ENCODE results near the gene SRR.
A peak's percentile ranks its signal among the peaks of the same experiment; 100 is the strongest.

Gene SRR

DNA sequence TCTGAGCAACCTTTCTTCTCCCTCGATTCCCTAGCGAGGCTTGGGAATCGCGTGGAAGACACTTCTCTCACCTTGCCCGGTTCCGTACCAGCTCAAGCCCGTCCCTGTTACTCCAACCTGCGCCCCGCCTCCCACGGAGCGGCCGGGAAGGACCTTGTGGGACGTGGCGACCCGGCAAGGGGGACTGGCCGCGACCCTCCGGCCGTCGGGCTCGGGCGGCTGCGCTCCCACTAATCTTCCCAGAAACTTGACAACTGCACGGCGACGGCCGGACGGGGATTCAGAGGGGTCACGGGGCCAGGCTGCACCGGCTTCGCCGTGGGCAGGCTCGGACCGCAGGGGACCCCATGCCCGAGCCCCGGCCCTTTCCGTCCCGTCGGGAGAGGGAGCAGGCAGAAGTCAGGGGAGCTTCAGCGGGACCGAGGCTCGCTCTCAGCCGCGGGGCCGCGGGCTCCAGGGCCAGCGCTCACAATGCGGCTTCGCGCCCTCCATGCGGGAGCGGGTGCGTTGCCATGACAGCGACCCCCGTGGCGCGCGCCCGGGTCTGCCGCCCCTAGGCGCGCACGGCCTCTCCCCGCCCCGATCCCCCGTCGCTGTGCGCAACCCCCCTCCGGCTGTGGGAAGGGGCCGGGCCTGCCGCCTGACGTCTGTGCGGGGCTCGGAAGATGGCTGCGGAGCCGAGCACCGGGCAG is 33.2 kb downstream of the SRR start, which contains the start of gene SGSM2:
TSS of gene SGSM2 (plus strand) at position 650 of the 692 bp plus-strand sequence. CDS start 188 bp downstream, outside the sequence.
- DNase-seq (ENCODE audit: low read depth) = no peak
- peak within 1 kb of the TSS; percentile 92 for H3K4me3 ChIP-seq (ENCODE audit: low read depth, low read length)

GRCh38 chr17:2337544-2338314 is 34.0 kb downstream of the SRR start:
- peak overlapping the region; percentile 92 for H3K4me3 ChIP-seq (ENCODE audit: low read depth, low read length)
- DNase-seq (ENCODE audit: low read depth) = no peak

DNA sequence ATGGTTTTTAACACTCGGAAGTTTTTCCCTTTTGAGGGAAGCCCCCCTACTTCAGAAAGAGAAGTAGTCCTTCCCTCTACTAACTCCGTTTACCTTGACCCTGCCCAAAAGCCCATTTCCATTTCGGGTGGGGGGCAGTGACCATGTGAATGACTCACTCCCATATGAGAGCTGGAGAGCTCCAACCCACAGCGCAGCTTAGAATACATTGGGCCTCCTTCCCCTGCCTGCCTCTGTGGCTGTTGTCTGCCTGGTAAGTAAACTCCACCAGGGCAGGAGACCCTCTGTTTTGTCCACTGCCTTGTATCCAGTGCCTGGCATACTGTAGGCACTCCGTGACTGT is 34.5 kb downstream of the SRR start:
- peak overlapping the region; percentile 92 for H3K4me3 ChIP-seq (ENCODE audit: low read depth, low read length)

GRCh38 chr17:2343421-2343820 is 39.7 kb downstream of the SRR start:
- H3K4me3 ChIP-seq (ENCODE audit: low read depth, low read length) = no peak overlapping the region
- DNase-seq (ENCODE audit: low read depth) = no peak

More for the DNA sequence above, 34.5 kb downstream of the SRR start:
- DNase-seq (ENCODE audit: low read depth) = no peak

GRCh38 chr17:2344528-2344927 is 40.8 kb downstream of the SRR start:
- no peak overlapping the region for H3K4me3 ChIP-seq (ENCODE audit: low read depth, low read length)
- no peak for DNase-seq (ENCODE audit: low read depth)

DNA sequence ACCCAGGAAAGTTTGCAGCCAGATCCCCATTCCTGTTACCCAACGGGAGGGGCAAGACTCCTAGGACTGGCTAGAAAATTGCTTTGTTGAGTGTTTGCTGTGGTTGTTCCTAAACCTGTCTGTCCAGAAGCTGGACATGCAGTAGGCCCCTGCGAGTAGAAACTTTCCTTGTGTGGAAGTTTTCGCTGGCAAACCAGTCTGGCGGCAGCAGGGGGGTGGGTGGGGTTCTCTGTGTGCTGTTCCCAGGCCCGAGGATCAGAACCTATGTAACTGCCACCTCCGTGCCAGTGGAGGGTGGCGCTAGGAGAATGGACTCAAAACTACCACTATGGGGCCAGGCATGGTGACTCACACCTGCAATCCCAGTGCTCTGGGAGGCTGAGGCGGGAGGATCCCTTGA is 42.7 kb downstream of the SRR start:
- no peak overlapping the region for H3K4me3 ChIP-seq (ENCODE audit: low read depth, low read length)
- DNase-seq (ENCODE audit: low read depth) = no peak

GRCh38 chr17:2347805-2348685 is 44.3 kb downstream of the SRR start:
- no peak overlapping the region for H3K4me3 ChIP-seq (ENCODE audit: low read depth, low read length)
- peak; percentile 66 for DNase-seq (ENCODE audit: low read depth)

- DNase-seq (ENCODE audit: low read depth) = no peak
- H3K4me3 ChIP-seq (ENCODE audit: low read depth, low read length) = no peak overlapping the region
These were observed 47.5 kb downstream of the SRR start for GRCh38 chr17:2351269-2351668.

GRCh38 chr17:2354311-2354710 is 50.6 kb downstream of the SRR start:
- no peak overlapping the region for H3K4me3 ChIP-seq (ENCODE audit: low read depth, low read length)
- no peak for DNase-seq (ENCODE audit: low read depth)

- no peak overlapping the region for H3K4me3 ChIP-seq (ENCODE audit: low read depth, low read length)
- DNase-seq (ENCODE audit: low read depth) = no peak
These were observed 53.5 kb downstream of the SRR start for GRCh38 chr17:2357237-2357636.

GRCh38 chr17:2357931-2358434 is 54.2 kb downstream of the SRR start:
- no peak overlapping the region for H3K4me3 ChIP-seq (ENCODE audit: low read depth, low read length)
- DNase-seq (ENCODE audit: low read depth) = no peak

GRCh38 chr17:2361010-2361760 is 57.4 kb downstream of the SRR start:
- no peak for DNase-seq (ENCODE audit: low read depth)
- H3K4me3 ChIP-seq (ENCODE audit: low read depth, low read length) = no peak overlapping the region

DNA sequence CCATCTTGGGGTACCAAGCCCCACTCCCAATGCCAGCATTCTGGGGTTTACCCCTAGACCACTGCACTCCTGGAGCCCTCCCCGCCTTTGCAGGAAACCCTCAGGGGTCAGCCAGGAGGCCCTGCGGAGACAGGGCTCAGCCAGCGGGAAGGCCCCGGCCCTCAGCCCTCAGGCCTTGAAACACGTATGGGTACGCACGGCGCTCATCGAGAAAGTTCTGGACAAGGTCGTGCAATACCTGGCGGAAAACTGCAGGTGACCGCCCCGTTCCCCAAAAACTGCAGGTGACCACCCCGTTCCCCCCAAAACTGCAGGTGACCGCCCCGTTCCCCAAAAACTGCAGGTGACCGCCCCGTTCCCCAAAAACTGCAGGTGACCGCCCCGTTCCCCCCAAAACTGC is 58.3 kb downstream of the SRR start:
- no peak overlapping the region for H3K4me3 ChIP-seq (ENCODE audit: low read depth, low read length)
- no peak for DNase-seq (ENCODE audit: low read depth)

- no peak overlapping the region for H3K4me3 ChIP-seq (ENCODE audit: low read depth, low read length)
- no peak for DNase-seq (ENCODE audit: low read depth)
These were observed 58.7 kb downstream of the SRR start for GRCh38 chr17:2362416-2362815.

- DNase-seq (ENCODE audit: low read depth) = no peak
- no peak overlapping the region for H3K4me3 ChIP-seq (ENCODE audit: low read depth, low read length)
These were observed 59.1 kb downstream of the SRR start for GRCh38 chr17:2362881-2363280.

DNA sequence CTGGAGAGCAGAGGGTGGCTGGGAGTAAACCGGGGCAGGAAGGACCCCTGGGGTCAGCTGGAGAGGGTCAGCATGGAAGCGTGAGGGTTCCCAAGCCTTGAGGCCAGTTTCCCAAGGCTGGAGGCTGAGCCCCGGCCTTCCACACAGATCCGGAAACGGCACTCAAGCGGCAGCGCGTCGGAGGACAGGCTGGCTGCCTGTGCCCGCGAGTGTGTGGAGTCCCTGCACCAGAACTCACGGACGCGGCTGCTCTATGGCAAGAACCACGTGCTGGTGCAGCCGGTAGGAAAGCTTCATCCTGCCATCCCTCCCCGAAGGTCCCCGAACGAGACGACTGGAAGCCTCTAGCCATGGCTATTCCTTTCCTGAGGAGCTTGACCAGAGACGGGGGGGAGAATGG is 59.6 kb downstream of the SRR start:
- H3K4me3 ChIP-seq (ENCODE audit: low read depth, low read length) = no peak overlapping the region

GRCh38 chr17:2363851-2364762 is 60.4 kb downstream of the SRR start:
- no peak overlapping the region for H3K4me3 ChIP-seq (ENCODE audit: low read depth, low read length)
- DNase-seq (ENCODE audit: low read depth) = no peak

More for the DNA sequence above, 59.6 kb downstream of the SRR start:
- no peak for DNase-seq (ENCODE audit: low read depth)

DNA sequence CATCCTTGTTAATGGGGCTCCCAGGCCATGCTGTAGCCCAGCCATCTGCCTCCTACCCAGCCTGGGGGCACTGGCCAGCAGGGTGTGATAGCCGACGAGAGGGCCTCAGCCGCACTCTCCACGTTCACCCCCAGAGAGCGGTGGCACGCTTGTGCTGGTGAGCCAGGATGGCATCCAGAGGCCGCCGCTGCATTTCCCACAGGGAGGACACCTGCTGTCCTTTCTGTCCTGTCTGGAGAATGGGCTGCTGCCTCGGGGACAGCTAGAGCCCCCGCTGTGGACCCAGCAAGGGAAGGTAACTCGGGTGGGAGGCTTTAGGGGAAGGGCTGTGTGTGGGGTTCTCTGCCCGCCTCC is 61.0 kb downstream of the SRR start:
- no peak for DNase-seq (ENCODE audit: low read depth)
- no peak overlapping the region for H3K4me3 ChIP-seq (ENCODE audit: low read depth, low read length)
